CD14-positive monocyte (primary cell): ENCODE results near the gene TAF10. TPM values are rescaled to one million over a fixed set of nuclear protein-coding genes. Genes with fewer than 3 reads are reported as not detected.

ENCODE experiments used
- DNase-seq, 3 donors: peaks; one replicate each; pipeline ENCODE4 v3.0.0-alpha.2; 2011 to 2022
- H2AFZ ChIP-seq: 2 replicates; pipeline ENCODE4 v1.6.0; 2012; ENCODE audit warnings: mild to moderate bottlenecking, low read depth, low read length, inconsistent platforms; ENCODE audit not compliant: insufficient read depth, poor library complexity, severe bottlenecking
- H3K27ac ChIP-seq, 2 donors: 1 replicate in 1 of 2; 2 replicates in 1 of 2; pipeline ENCODE4 v1.5.1; 2012 to 2013; ENCODE audit warnings: low read length in 2 of 2, control low read depth in 1 of 2, inconsistent platforms in 1 of 2, low read depth in 1 of 2, mild to moderate bottlenecking in 1 of 2
- H3K27me3 ChIP-seq, 2 donors: one replicate each; pipeline versions ENCODE4 v1.6.0 to v1.6.1; 2011 to 2013; ENCODE audit warnings: low read length in 2 of 2; ENCODE audit not compliant: control insufficient read depth in 2 of 2, insufficient read depth in 2 of 2
- H3K36me3 ChIP-seq, 2 donors: replicated peaks in 1 of 2; 1 replicate in 1 of 2; 2 replicates in 1 of 2; pipeline versions ENCODE4 v1.5.1 to v1.6.1; 2012 to 2013; ENCODE audit warnings: low read length in 2 of 2, control low read depth in 1 of 2, inconsistent platforms in 1 of 2, mild to moderate bottlenecking in 1 of 2; ENCODE audit not compliant: insufficient read depth in 2 of 2, control insufficient read depth in 1 of 2
- H3K4me1 ChIP-seq, 2 donors: 1 replicate in 1 of 2; 2 replicates in 1 of 2; pipeline versions ENCODE4 v1.5.1 to v1.6.1; 2012 to 2013; ENCODE audit warnings: low read length in 2 of 2, control low read depth in 1 of 2, inconsistent platforms in 1 of 2, mild to moderate bottlenecking in 1 of 2, moderate library complexity in 1 of 2; ENCODE audit not compliant: insufficient read depth in 2 of 2, control insufficient read depth in 1 of 2
- H3K4me2 ChIP-seq: replicated peaks from 2 replicates; pipeline ENCODE3; 2012; ENCODE audit warnings: low read length, moderate library complexity, mild to moderate bottlenecking; ENCODE audit not compliant: poor library complexity, severe bottlenecking; ENCODE audit errors: extremely low read depth
- H3K4me3 ChIP-seq, 3 experiments: fragments of 200-600 bp in 1 of 3; sonication (generic) in 1 of 3; replicated peaks in 1 of 3; 1 replicate in 2 of 3; 2 replicates in 1 of 3; pipeline ENCODE4 v1.5.1; 2011 to 2013; ENCODE audit warnings: low read length in 3 of 3, mild to moderate bottlenecking in 3 of 3, control low read depth in 2 of 3, low read depth in 2 of 3, inconsistent platforms in 1 of 3, moderate library complexity in 1 of 3
- H3K79me2 ChIP-seq: 2 replicates; pipeline ENCODE4 v1.6.0; 2012; ENCODE audit warnings: mild to moderate bottlenecking, control low read depth, inconsistent platforms, low read length, moderate library complexity; ENCODE audit not compliant: insufficient read depth
- H3K9ac ChIP-seq: 2 replicates; pipeline ENCODE4 v1.6.0; 2017; ENCODE audit warnings: low read length, mild to moderate bottlenecking; ENCODE audit not compliant: insufficient read depth, poor library complexity, severe bottlenecking
- H3K9me3 ChIP-seq, 2 donors: replicated peaks in 1 of 2; 1 replicate in 1 of 2; 2 replicates in 1 of 2; pipeline versions ENCODE4 v1.5.1 to v1.6.1; 2012 to 2013; ENCODE audit warnings: low read length in 2 of 2, control low read depth in 1 of 2; ENCODE audit not compliant: control insufficient read depth in 1 of 2, insufficient read depth in 1 of 2
- H4K20me1 ChIP-seq: 2 replicates; pipeline ENCODE4 v1.6.0; 2012; ENCODE audit warnings: mild to moderate bottlenecking, low read length, control low read depth, moderate library complexity; ENCODE audit not compliant: insufficient read depth
- H3K27ac Mint-ChIP-seq, 7 donors: one replicate each; pipeline ENCODE4 v1.8.0; 2020; ENCODE audit warnings: mild to moderate bottlenecking in 7 of 7, mixed read lengths in 7 of 7, moderate library complexity in 6 of 7, inconsistent platforms in 2 of 7
- H3K27me3 Mint-ChIP-seq, 3 donors: one replicate each; pipeline ENCODE4 v1.8.0; 2021 to 2022; ENCODE audit warnings: low read depth in 3 of 3, mild to moderate bottlenecking in 3 of 3, mixed read lengths in 3 of 3, moderate library complexity in 3 of 3, inconsistent platforms in 1 of 3
- H3K36me3 Mint-ChIP-seq, 2 donors: one replicate each; pipeline ENCODE4 v1.8.0; 2020; ENCODE audit warnings: mixed read lengths in 2 of 2, inconsistent platforms in 1 of 2, mild to moderate bottlenecking in 1 of 2
- H3K4me1 Mint-ChIP-seq: one replicate; pipeline ENCODE4 v1.8.0; 2020; ENCODE audit warnings: mild to moderate bottlenecking, mixed read lengths
- H3K4me3 Mint-ChIP-seq, 2 donors: one replicate each; pipeline ENCODE4 v1.8.0; 2020; ENCODE audit warnings: mild to moderate bottlenecking in 2 of 2, mixed read lengths in 2 of 2, moderate library complexity in 1 of 2
- H3K9me3 Mint-ChIP-seq, 7 donors: one replicate each; pipeline ENCODE4 v1.8.0; 2020 to 2022; ENCODE audit warnings: mixed read lengths in 7 of 7, mild to moderate bottlenecking in 6 of 7, moderate library complexity in 6 of 7, inconsistent platforms in 2 of 7
- CTCF ChIP-seq: fragments of 200-600 bp; IDR thresholded peaks from one replicate; pipeline ENCODE4 v1.8.0; 2022; ENCODE audit warnings: antibody characterized with exemption, mild to moderate bottlenecking
- WGBS: methylation state at CpG from one replicate; pipeline ENCODE4 v1.1.5; 2013; ENCODE audit warnings: missing lambda C conversion rate; ENCODE audit not compliant: insufficient coverage; 5-methylcytosine and 5-hydroxymethylcytosine counted together
- intact Hi-C, 2 donors: fragments of 100-400 bp; cut with micrococcal nuclease; formaldehyde crosslinking; loops; one replicate each; pipeline versions ENCODE4 v1.15.0 to v1.15.1; 2023
- polyA plus RNA-seq, 3 donors: library from polyadenylated mRNA; depleted of rRNA in 1 of 3; unstranded in 2 of 3; stranded (reverse) in 1 of 3; fragments of 300-500 nt in 2 of 3; fragments of >200 nt in 1 of 3; fragmentation: Illumina TruSeq in 2 of 3; gene quantifications; 1 replicate in 2 of 3; 2 replicates in 1 of 3; pipeline ENCODE4 v1.2.3, GENCODE V29; 2012 to 2021

TAF10 gene
- polyA plus RNA-seq, 3 donors: 137 to 233 (median 232) TPM

- no peak overlapping the region for H3K27ac Mint-ChIP-seq
- H3K4me1 ChIP-seq: peaks cover 36 to 39% of the 10 kb centered on the region in 2 donors
- intact Hi-C loops: no loop called here
- H3K9me3 Mint-ChIP-seq: no peaks in the 10 kb centered on the region
- H4K20me1 ChIP-seq: no peaks in the 10 kb centered on the region
- H3K79me2 ChIP-seq: no peaks in the 10 kb centered on the region
- TF ChIP-seq CTCF: no peak
- peak overlapping the region in 1 of 2 donors; percentile 80 for H3K27ac ChIP-seq
- H3K9ac ChIP-seq: no peak overlapping the region
- DNase-seq: peak in 2 of 3 donors; percentile 46 to 52
- no peaks in the 10 kb centered on the region for H3K36me3 ChIP-seq
- H3K36me3 Mint-ChIP-seq: no peaks in the 10 kb centered on the region
- no peaks in the 10 kb centered on the region for H3K4me1 Mint-ChIP-seq
- H3K4me3 Mint-ChIP-seq: no peak overlapping the region
- no peak overlapping the region for H2AFZ ChIP-seq
- peaks cover 0 to 2% (median 0%) of the 10 kb centered on the region in 3 donors for H3K27me3 Mint-ChIP-seq
- no peak overlapping the region for H3K4me2 ChIP-seq
- no peaks in the 10 kb centered on the region for H3K27me3 ChIP-seq
- no CpG with 5 or more reads among the region's 1 CpG for WGBS
- H3K4me3 ChIP-seq: no peak overlapping the region
- no peaks in the 10 kb centered on the region for H3K9me3 ChIP-seq
Observed at GRCh38 chr11:6648501-6648900, 36.5 kb upstream of the TAF10 start.

- Histone ChIP-seq H3K9me3 (no peaks in the 10 kb centered on the region), H3K36me3 (no peaks in the 10 kb centered on the region), H3K4me2 (peak overlapping the region; percentile 65), H3K27ac (peak overlapping the region; percentile 78 to 80), H2AFZ (peak overlapping the region; percentile 72), H4K20me1 (no peaks in the 10 kb centered on the region), H3K4me1 (peaks cover 36 to 39% of the 10 kb centered on the region in 2 donors), H3K9ac (no peak overlapping the region), H3K4me3 (peak overlapping the region in 1 of 3 experiments; percentile 60), H3K79me2 (no peaks in the 10 kb centered on the region), H3K27me3 (no peaks in the 10 kb centered on the region)
- Mint-ChIP-seq H3K9me3 (no peaks in the 10 kb centered on the region), H3K36me3 (no peaks in the 10 kb centered on the region), H3K4me3 (no peak overlapping the region), H3K27ac (no peak overlapping the region), H3K27me3 (peaks cover 0 to 2% (median 0%) of the 10 kb centered on the region in 3 donors), H3K4me1 (no peaks in the 10 kb centered on the region)
- TF ChIP-seq CTCF: no peak
- intact Hi-C loops: no loop called here
- WGBS: 100% methylated on average over 2 of the region's 2 CpGs
- no peak for DNase-seq
Observed at GRCh38 chr11:6647836-6648235, 35.8 kb upstream of the TAF10 start.
